IgD-negative memory B cell (primary cell): ENCODE results near the gene GRIK2. TPM values are rescaled to one million over a fixed set of nuclear protein-coding genes. Genes with fewer than 3 reads are reported as not detected.

ENCODE experiments used
- H3K27ac Mint-ChIP-seq, 3 donors: one replicate each; pipeline ENCODE4 v1.8.0; 2020 to 2022; ENCODE audit warnings: mild to moderate bottlenecking in 3 of 3, mixed read lengths in 3 of 3, moderate library complexity in 1 of 3
- H3K27me3 Mint-ChIP-seq: one replicate; pipeline ENCODE4 v1.8.0; 2021; ENCODE audit warnings: mixed read lengths
- H3K36me3 Mint-ChIP-seq: one replicate; pipeline ENCODE4 v1.8.0; 2020; ENCODE audit warnings: mild to moderate bottlenecking, mixed read lengths
- H3K4me1 Mint-ChIP-seq, 3 donors: one replicate each; pipeline ENCODE4 v1.8.0; 2020 to 2022; ENCODE audit warnings: mixed read lengths in 3 of 3, mild to moderate bottlenecking in 1 of 3
- H3K4me3 Mint-ChIP-seq, 4 donors: one replicate each; pipeline ENCODE4 v1.8.0; 2020 to 2022; ENCODE audit warnings: mild to moderate bottlenecking in 4 of 4, mixed read lengths in 4 of 4, moderate library complexity in 3 of 4
- H3K9me3 Mint-ChIP-seq, 3 donors: one replicate each; pipeline ENCODE4 v1.8.0; 2020 to 2021; ENCODE audit warnings: mixed read lengths in 3 of 3, mild to moderate bottlenecking in 1 of 3
- polyA plus RNA-seq: library from polyadenylated mRNA; unstranded; fragments of 300-500 nt; fragmentation: Illumina TruSeq; gene quantifications from one replicate; pipeline ENCODE4 v1.2.3, GENCODE V29; 2021

The GRIK2 gene
- polyA plus RNA-seq, 1 donor from 2014 or later = not detected

DNA sequence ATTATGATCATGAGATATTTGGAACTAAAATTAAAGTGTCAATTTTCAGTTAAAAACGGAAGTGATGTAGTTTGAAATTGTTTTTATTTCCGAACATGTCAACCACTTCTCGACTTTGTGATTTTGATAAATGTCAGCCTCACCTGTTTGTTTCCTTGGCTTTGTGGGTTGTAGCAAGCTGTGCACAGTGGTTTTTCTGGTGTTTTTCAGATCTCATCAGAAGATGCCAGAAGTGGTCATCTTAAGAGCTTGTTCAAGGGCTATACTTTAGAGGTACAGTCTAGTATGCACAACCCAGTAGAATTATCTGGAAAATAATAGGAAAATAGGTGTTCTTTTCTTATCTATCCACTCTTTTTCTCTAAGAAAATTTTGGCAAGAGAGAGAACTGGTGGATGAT is 134.0 kb downstream of the GRIK2 start:
- no peaks in the 10 kb centered on the region for H3K27me3 Mint-ChIP-seq
- H3K4me3 Mint-ChIP-seq = no peak overlapping the region
- H3K9me3 Mint-ChIP-seq = peaks cover 2 to 5% (median 2%) of the 10 kb centered on the region in 3 donors
- no peaks in the 10 kb centered on the region for H3K4me1 Mint-ChIP-seq
- H3K36me3 Mint-ChIP-seq = no peaks in the 10 kb centered on the region
- no peak overlapping the region for H3K27ac Mint-ChIP-seq

- Mint-ChIP-seq H3K4me3 (no peak overlapping the region), H3K9me3 (peaks cover 0 to 2% (median 2%) of the 10 kb centered on the region in 3 donors), H3K4me1 (no peaks in the 10 kb centered on the region), H3K36me3 (no peaks in the 10 kb centered on the region), H3K27ac (no peak overlapping the region), H3K27me3 (no peaks in the 10 kb centered on the region)
These were observed 135.3 kb downstream of the GRIK2 start for GRCh38 chr6:101528801-101529200.

DNA sequence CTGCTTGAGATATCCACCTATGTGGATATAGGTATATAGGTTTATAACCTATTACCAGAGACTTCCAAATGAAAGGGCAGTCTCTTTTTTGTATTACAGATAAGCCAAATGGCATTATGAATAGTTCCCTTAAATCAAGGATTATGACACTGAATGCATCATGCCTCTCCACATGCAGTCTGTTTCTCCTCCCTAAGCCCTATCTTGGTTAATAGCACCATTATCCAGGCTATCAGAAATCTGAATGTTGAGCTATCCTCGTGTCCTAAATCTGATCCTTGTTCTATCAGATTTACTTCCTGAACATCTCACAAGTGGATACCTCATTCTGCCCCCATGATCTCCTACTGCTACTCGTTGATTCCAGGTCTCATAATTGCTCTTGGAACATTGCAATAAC is 138.0 kb downstream of the GRIK2 start:
- Mint-ChIP-seq H3K36me3 (no peaks in the 10 kb centered on the region), H3K27ac (no peak overlapping the region), H3K4me3 (no peak overlapping the region), H3K27me3 (no peaks in the 10 kb centered on the region), H3K9me3 (peaks cover 0 to 2% (median 0%) of the 10 kb centered on the region in 3 donors), H3K4me1 (no peaks in the 10 kb centered on the region)

GRCh38 chr6:101534386-101534785 is 140.9 kb downstream of the GRIK2 start:
- no peaks in the 10 kb centered on the region for H3K27me3 Mint-ChIP-seq
- H3K27ac Mint-ChIP-seq = no peak overlapping the region

GRCh38 chr6:101534821-101535220 is 141.3 kb downstream of the GRIK2 start:
- no peak overlapping the region for H3K27ac Mint-ChIP-seq
- H3K36me3 Mint-ChIP-seq = no peaks in the 10 kb centered on the region
- H3K4me1 Mint-ChIP-seq = no peaks in the 10 kb centered on the region
- H3K27me3 Mint-ChIP-seq = no peaks in the 10 kb centered on the region
- H3K4me3 Mint-ChIP-seq = no peak overlapping the region
- peaks cover 0 to 2% (median 2%) of the 10 kb centered on the region in 3 donors for H3K9me3 Mint-ChIP-seq

More at GRCh38 chr6:101534386-101534785, 140.9 kb downstream of the GRIK2 start:
- no peak overlapping the region for H3K4me3 Mint-ChIP-seq
- no peaks in the 10 kb centered on the region for H3K4me1 Mint-ChIP-seq
- H3K9me3 Mint-ChIP-seq = peaks cover 0 to 2% (median 2%) of the 10 kb centered on the region in 3 donors
- no peaks in the 10 kb centered on the region for H3K36me3 Mint-ChIP-seq

- no peak overlapping the region for H3K4me3 Mint-ChIP-seq
- peaks cover 0 to 2% (median 0%) of the 10 kb centered on the region in 3 donors for H3K9me3 Mint-ChIP-seq
- H3K27ac Mint-ChIP-seq = no peak overlapping the region
- no peaks in the 10 kb centered on the region for H3K27me3 Mint-ChIP-seq
- H3K36me3 Mint-ChIP-seq = no peaks in the 10 kb centered on the region
- no peaks in the 10 kb centered on the region for H3K4me1 Mint-ChIP-seq
These were observed 144.3 kb downstream of the GRIK2 start for GRCh38 chr6:101537753-101538316.

- Mint-ChIP-seq H3K4me3 (no peak overlapping the region), H3K4me1 (no peaks in the 10 kb centered on the region), H3K27ac (no peak overlapping the region), H3K9me3 (peaks cover 0 to 2% (median 0%) of the 10 kb centered on the region in 3 donors), H3K36me3 (no peaks in the 10 kb centered on the region), H3K27me3 (no peaks in the 10 kb centered on the region)
These were observed 146.2 kb downstream of the GRIK2 start for GRCh38 chr6:101539510-101540245.

- Mint-ChIP-seq H3K27ac (no peak overlapping the region), H3K9me3 (peaks cover 0 to 2% (median 0%) of the 10 kb centered on the region in 3 donors), H3K4me3 (no peak overlapping the region), H3K27me3 (no peaks in the 10 kb centered on the region), H3K36me3 (no peaks in the 10 kb centered on the region), H3K4me1 (no peaks in the 10 kb centered on the region)
These were observed 148.4 kb downstream of the GRIK2 start for GRCh38 chr6:101541894-101542293.

DNA sequence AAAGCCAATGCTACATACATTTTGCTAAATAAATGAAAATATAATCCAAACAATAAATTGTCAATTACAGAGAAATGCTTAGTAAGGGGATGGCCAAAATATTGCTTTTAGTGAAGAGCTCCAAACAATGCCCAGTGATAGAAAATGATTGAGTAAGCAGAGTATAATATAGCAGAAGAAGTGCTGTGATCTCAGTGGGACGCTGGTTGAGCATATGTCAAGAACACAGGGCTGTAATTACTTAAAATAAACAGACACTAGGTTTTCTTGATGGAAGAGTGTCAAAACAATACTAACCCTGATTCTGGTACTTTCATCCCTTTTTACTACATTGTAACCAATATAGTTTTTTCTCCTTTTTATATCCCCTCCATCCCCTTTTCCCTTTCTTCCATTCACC is 150.3 kb downstream of the GRIK2 start:
- peaks cover 0 to 3% (median 0%) of the 10 kb centered on the region in 3 donors for H3K9me3 Mint-ChIP-seq
- no peaks in the 10 kb centered on the region for H3K27me3 Mint-ChIP-seq

DNA sequence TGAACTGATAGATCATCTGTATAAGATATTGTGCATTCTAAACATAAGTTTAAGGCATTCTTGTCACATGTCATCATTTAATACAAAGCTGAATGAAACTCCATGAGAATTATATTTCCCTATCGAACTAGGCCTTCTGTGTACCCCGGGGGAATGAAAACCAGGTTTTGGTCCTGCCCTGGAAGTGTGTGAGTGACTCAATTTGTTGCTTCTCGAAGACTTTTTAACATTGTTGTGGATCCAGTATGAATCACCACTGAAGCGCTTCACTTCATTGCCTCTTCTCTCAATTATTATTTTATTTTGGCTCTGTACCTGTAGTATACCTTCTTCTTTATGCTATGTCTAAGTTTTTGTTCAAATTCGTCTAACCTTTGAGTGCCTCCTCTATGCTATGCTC is 150.8 kb downstream of the GRIK2 start:
- Mint-ChIP-seq H3K27ac (no peak overlapping the region), H3K4me1 (no peaks in the 10 kb centered on the region), H3K36me3 (no peaks in the 10 kb centered on the region), H3K4me3 (no peak overlapping the region), H3K9me3 (peaks cover 0 to 4% (median 0%) of the 10 kb centered on the region in 3 donors), H3K27me3 (no peaks in the 10 kb centered on the region)

More for the DNA sequence above, 150.3 kb downstream of the GRIK2 start:
- Mint-ChIP-seq H3K4me1 (no peaks in the 10 kb centered on the region), H3K36me3 (no peaks in the 10 kb centered on the region), H3K4me3 (no peak overlapping the region), H3K27ac (no peak overlapping the region)

GRCh38 chr6:101545191-101545590 is 151.7 kb downstream of the GRIK2 start:
- Mint-ChIP-seq H3K36me3 (no peaks in the 10 kb centered on the region), H3K9me3 (peaks cover 0 to 4% (median 0%) of the 10 kb centered on the region in 3 donors), H3K27ac (no peak overlapping the region), H3K4me1 (no peaks in the 10 kb centered on the region), H3K27me3 (no peaks in the 10 kb centered on the region), H3K4me3 (no peak overlapping the region)

GRCh38 chr6:101550451-101550850 is 156.9 kb downstream of the GRIK2 start:
- Mint-ChIP-seq H3K4me3 (no peak overlapping the region), H3K36me3 (no peaks in the 10 kb centered on the region), H3K27me3 (no peaks in the 10 kb centered on the region), H3K27ac (no peak overlapping the region), H3K4me1 (no peaks in the 10 kb centered on the region), H3K9me3 (peaks cover 0 to 4% (median 0%) of the 10 kb centered on the region in 3 donors)

DNA sequence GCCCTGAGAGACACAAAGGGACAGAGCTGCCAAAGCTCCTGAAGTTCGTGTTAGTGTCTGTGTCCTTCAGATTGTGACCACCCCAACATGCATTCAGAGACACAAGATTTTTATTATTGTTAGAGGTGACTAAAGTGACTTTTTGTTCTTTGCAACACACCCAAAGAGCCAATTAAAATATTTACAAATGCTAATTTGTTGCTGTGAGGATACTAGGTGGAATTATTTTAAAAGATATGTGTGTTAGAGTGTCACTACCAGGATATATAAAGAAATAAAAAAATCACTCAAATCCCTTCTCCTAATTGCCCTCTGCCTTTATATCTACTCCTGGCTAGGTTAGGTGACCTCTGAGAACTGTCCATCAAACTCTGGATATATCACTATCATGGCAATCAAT is 160.7 kb downstream of the GRIK2 start:
- no peak overlapping the region for H3K4me3 Mint-ChIP-seq
- no peaks in the 10 kb centered on the region for H3K4me1 Mint-ChIP-seq
- H3K36me3 Mint-ChIP-seq = no peaks in the 10 kb centered on the region
- peaks cover 0 to under 1% (median 0%) of the 10 kb centered on the region in 3 donors for H3K9me3 Mint-ChIP-seq
- no peak overlapping the region for H3K27ac Mint-ChIP-seq
- H3K27me3 Mint-ChIP-seq = no peaks in the 10 kb centered on the region

DNA sequence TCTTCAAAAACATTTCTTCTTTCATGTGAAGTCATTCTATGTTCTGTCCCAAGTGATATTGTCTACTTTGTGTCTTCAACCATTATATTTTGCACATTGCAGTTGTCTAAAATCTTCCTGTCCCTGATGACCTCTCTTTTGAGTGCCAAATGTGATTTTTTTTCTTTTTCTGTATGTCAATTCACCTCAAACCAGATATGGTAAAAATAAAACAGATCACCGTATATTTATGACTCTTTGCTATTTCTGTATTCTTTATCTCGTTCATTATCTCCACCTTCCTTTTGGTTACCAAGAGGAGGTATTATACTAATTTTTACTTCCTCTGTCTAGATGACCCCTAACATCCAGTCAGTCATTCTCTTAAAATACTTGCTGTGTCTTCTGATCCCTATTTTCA is 165.2 kb downstream of the GRIK2 start:
- Mint-ChIP-seq H3K27me3 (no peaks in the 10 kb centered on the region), H3K27ac (no peak overlapping the region), H3K4me3 (no peak overlapping the region), H3K9me3 (no peaks in the 10 kb centered on the region), H3K4me1 (no peaks in the 10 kb centered on the region), H3K36me3 (no peaks in the 10 kb centered on the region)

DNA sequence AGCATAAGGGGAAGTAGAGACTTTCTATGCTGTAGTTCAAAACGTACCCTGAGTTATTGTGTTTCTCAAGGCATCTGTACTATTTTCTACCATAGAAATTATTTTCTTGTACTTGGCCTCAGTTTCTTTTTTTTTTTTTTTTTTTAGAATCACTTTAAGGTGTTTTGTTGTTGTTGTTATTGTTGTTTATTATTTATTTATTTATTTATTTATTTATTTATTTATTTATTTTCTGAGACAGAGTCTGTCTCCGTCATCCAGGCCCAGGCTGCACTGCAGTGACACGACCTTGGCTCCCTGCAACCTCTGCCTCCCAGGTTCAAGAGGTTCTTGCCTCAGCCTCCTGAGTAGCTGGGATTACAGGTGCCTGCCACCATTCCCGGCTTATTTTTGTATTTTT is 179.1 kb downstream of the GRIK2 start:
- Mint-ChIP-seq H3K4me1 (no peaks in the 10 kb centered on the region), H3K27me3 (no peaks in the 10 kb centered on the region), H3K27ac (no peak overlapping the region), H3K4me3 (no peak overlapping the region), H3K9me3 (peaks cover 0 to 1% (median 0%) of the 10 kb centered on the region in 3 donors), H3K36me3 (no peaks in the 10 kb centered on the region)

DNA sequence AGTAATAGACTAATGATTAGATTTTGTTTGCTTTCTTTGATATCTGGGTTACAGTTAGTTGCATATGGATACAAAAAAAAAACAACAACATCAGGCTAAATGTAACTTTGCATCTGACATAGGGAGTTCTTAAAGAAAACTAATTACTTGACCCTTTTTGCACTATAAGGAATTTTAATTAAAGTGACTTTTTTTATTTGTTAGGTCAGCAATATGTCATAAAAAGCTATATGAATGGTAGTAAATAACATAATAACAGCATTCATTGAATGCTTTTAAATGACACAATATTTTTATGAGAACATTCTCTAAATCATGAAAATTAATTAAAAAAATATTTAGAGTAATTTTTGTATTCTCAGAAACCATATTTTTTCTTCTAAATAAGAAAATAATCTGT is 183.6 kb downstream of the GRIK2 start:
- H3K36me3 Mint-ChIP-seq = no peaks in the 10 kb centered on the region
- H3K4me3 Mint-ChIP-seq = no peak overlapping the region
- H3K27ac Mint-ChIP-seq = no peak overlapping the region
- no peaks in the 10 kb centered on the region for H3K4me1 Mint-ChIP-seq
- peaks cover 0 to 2% (median 1%) of the 10 kb centered on the region in 3 donors for H3K9me3 Mint-ChIP-seq
- H3K27me3 Mint-ChIP-seq = no peaks in the 10 kb centered on the region
